ENCODE measurements around the gene SCGB1C1. TPM values are rescaled to one million over a fixed set of nuclear protein-coding genes. Genes with fewer than 3 reads are reported as not detected.
A peak's percentile ranks its signal among the peaks of the same experiment; 100 is the strongest.
"Not testable (repeated sequence)": the region's sequence is repeated elsewhere in the genome, so short reads cannot be mapped to it uniquely, and the experiment has no call there.

Gene SCGB1C1
- total RNA-seq, 1 donor from 2014 or later: not detected

GRCh38 chr11:216081-216974, 23.4 kb downstream of the SCGB1C1 start:
- no peak for FAIRE-seq
- no peak for DNase-seq (ENCODE audit: low spot score in 2 of 2)

GRCh38 chr11:217704-218103, 24.8 kb downstream of the SCGB1C1 start:
- FAIRE-seq: no peak

GRCh38 chr11:218815-219593, 26.1 kb downstream of the SCGB1C1 start:
- no peak for FAIRE-seq
- no peak for DNase-seq (ENCODE audit: low spot score in 2 of 2)

More at GRCh38 chr11:217704-218103, 24.8 kb downstream of the SCGB1C1 start:
- no peak for DNase-seq (ENCODE audit: low spot score in 2 of 2)

GRCh38 chr11:220641-221215, 27.9 kb downstream of the SCGB1C1 start:
- not testable (repeated sequence) for DNase-seq (ENCODE audit: low spot score in 2 of 2); FAIRE-seq

GRCh38 chr11:221539-221938, 28.7 kb downstream of the SCGB1C1 start:
- DNase-seq (ENCODE audit: low spot score in 2 of 2) (no peak), FAIRE-seq (no peak)

- no peak for DNase-seq (ENCODE audit: low spot score in 2 of 2)
- FAIRE-seq: no peak
These were observed 29.3 kb downstream of the SCGB1C1 start for GRCh38 chr11:221998-222789.

GRCh38 chr11:223026-223789, 30.3 kb downstream of the SCGB1C1 start:
- FAIRE-seq: no peak
- DNase-seq (ENCODE audit: low spot score in 2 of 2): no peak

- no peak for FAIRE-seq
- no peak for DNase-seq (ENCODE audit: low spot score in 2 of 2)
These were observed 31.0 kb downstream of the SCGB1C1 start for GRCh38 chr11:223884-224283.

GRCh38 chr11:224424-224823, 31.5 kb downstream of the SCGB1C1 start:
- DNase-seq (ENCODE audit: low spot score in 2 of 2) (no peak), FAIRE-seq (no peak)

- no peak for FAIRE-seq
- DNase-seq (ENCODE audit: low spot score in 2 of 2): no peak
These were observed 33.0 kb downstream of the SCGB1C1 start for GRCh38 chr11:225734-226453.

- FAIRE-seq: no peak
These were observed 35.0 kb downstream of the SCGB1C1 start for GRCh38 chr11:227824-228379.

GRCh38 chr11:230431-230830, 37.6 kb downstream of the SCGB1C1 start:
- DNase-seq (ENCODE audit: low spot score in 2 of 2) (no peak), FAIRE-seq (no peak)

More at GRCh38 chr11:227824-228379, 35.0 kb downstream of the SCGB1C1 start:
- no peak for DNase-seq (ENCODE audit: low spot score in 2 of 2)

GRCh38 chr11:232783-233565, 40.1 kb downstream of the SCGB1C1 start:
- no peak for FAIRE-seq
- no peak for DNase-seq (ENCODE audit: low spot score in 2 of 2)

GRCh38 chr11:235180-235579, 42.3 kb downstream of the SCGB1C1 start:
- DNase-seq (ENCODE audit: low spot score in 2 of 2): no peak
- FAIRE-seq: no peak

GRCh38 chr11:235609-235996, 42.7 kb downstream of the SCGB1C1 start:
- DNase-seq (ENCODE audit: low spot score in 2 of 2) (no peak), FAIRE-seq (no peak)

- FAIRE-seq (no peak), DNase-seq (ENCODE audit: low spot score in 2 of 2) (peak; percentile 96)
These were observed 43.3 kb downstream of the SCGB1C1 start, which contains the start of gene SIRT3 for GRCh38 chr11:235997-236773. Gene SIRT3, minus strand, starts transcription at chr11:236342. Its CDS starts 14 bp downstream, at chr11:236328.
